ENCODE measurements around the gene DBX1.

GRCh38 chr11:20131788-20132666 is 28.2 kb downstream of the DBX1 start:
- TF ChIP-seq CTCF (conservative IDR thresholded peaks at IDR 0.05; ENCODE audit: low read depth in 2 of 2): peak; percentile 87 to 97
- no peak for TF ChIP-seq REST (IDR thresholded peaks at IDR 0.05; ENCODE audit: unreplicated experiment)
- no peak for TF ChIP-seq ZNF462 (CRISPR knock-in tag; IDR thresholded peaks at IDR 0.05)
- TF ChIP-seq EZH2 (IDR thresholded peaks at IDR 0.05; ENCODE audit: low read depth, unreplicated experiment): no peak
